Measurements from ENCODE around the gene BOD1L1. TPM values are rescaled to one million over a fixed set of nuclear protein-coding genes. Genes with fewer than 3 reads are reported as not detected.

The BOD1L1 gene
- polyA plus RNA-seq, 3 donors = 7.2 to 20.9 (median 13.4) TPM

DNA sequence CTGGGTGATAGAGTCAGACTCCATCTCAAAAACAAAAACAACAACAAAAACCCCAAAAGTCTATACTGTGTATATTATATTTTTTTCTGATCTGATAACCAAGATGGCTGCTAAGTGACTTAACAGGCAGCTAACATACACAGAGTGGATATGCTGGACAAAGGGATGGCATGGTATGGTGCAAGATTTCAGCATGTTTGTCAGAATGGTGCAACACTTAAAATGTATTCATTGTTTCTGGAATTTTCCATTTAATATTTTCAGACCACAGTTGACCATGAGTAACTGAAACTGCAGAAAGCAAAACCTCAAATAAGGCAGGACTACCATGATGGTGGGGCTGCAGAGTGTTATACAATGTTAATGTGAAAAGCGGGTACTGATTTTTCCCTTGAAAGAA, 6.1 kb upstream of the BOD1L1 start:
- 90 to 100% (median 90%) methylated on average over 1 of the region's 1 CpG for WGBS, 3 donors
- H3K27ac ChIP-seq (ENCODE audit: low read depth, low read length) = no peak overlapping the region

DNA sequence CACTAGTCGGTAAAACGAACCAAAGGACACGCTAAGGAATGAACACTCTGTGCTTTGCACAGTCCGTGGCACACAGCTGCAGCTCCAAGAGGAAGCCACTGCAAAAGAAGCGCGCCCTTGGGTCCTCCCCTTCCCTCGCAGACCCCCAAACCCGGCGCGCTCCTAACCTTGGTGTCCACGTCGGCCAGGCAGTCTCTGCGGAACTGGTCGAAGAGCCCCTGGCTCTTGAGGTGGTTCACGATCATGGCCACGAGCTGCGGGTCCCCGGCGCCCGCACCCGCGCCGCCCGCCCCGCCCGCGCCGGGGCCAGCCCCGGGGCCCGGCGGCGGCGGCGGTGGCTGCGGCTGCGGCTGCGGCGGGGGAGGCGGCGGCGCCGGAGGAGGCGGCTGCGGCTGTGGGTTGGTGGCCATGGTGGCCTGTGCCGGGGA, 333 bp downstream of the BOD1L1 start:
- WGBS, 3 donors = 0 to 1% (median 0%) methylated on average over 34 to 45 of the region's 45 CpGs
- H3K27ac ChIP-seq (ENCODE audit: low read depth, low read length) = peak overlapping the region; percentile 21

DNA sequence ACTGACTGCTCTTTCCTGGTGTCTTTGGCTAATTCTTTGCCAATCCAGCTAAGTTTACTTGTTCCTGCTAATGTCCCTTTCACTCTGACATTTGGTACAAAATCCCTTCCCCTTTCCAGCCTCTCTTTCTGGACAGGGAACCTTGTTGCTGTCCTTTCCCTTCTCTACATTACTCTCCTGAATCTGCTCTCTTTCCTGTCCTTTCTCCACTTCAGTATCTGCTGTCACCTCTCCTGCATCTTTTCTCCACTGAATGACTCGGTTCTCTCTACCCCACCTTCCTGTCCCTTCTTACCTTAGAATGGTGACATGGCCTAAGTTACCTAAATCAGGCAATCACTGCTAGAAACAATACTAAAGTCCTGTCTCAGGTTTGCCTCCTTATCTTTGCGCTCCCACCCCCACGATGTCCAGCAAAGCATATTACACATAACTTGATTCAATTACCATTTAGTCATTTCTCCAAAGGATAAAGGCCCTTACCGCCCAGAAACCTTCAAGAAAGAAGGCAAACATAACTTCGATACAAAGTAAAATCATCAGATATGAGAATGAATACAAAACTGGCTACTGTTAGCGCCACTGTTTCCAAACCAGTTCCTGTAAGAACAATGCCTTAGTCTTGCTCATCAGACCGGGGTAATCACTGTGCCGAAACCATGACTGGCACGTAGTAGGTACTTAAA, 890 bp downstream of the BOD1L1 start:
- H3K27ac ChIP-seq (ENCODE audit: low read depth, low read length) = no peak overlapping the region
- 2 to 4% (median 3%) methylated on average over 9 of the region's 9 CpGs for WGBS, 3 donors

GRCh38 chr4:13618212-13618806, 9.2 kb downstream of the BOD1L1 start:
- 85 to 90% (median 88%) methylated on average over 2 of the region's 2 CpGs for WGBS, 3 donors
- H3K27ac ChIP-seq (ENCODE audit: low read depth, low read length) = no peak overlapping the region

- no peak overlapping the region for H3K27ac ChIP-seq (ENCODE audit: low read depth, low read length)
- 66 to 96% (median 83%) methylated on average over 3 of the region's 3 CpGs for WGBS, 3 donors
These were observed 9.7 kb downstream of the BOD1L1 start for GRCh38 chr4:13617801-13618200.

GRCh38 chr4:13616597-13616996, 10.9 kb downstream of the BOD1L1 start:
- no peak overlapping the region for H3K27ac ChIP-seq (ENCODE audit: low read depth, low read length)
- WGBS, 3 donors = 95 to 98% (median 97%) methylated on average over 4 of the region's 4 CpGs

DNA sequence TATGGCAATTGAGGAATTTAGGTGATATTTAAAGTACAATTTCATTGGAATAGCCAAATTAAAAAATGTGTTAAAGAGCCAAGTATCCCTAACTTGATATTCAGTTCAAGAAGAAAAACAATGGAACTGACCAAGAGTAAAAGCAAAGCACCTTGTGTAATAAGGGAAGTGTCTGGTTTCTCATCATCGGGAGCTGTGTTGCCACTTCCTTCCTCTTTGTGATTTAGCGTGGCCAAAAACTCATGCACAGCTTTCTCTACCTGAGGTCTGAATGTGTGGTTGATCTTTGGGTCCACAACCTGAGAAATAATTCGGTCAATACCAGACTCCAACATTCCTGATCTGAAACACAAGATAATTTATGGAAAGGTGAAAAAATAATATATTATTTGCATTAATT, 12.4 kb downstream of the BOD1L1 start:
- 43 to 85% (median 52%) methylated on average over 3 of the region's 3 CpGs for WGBS, 3 donors
- no peak overlapping the region for H3K27ac ChIP-seq (ENCODE audit: low read depth, low read length)

DNA sequence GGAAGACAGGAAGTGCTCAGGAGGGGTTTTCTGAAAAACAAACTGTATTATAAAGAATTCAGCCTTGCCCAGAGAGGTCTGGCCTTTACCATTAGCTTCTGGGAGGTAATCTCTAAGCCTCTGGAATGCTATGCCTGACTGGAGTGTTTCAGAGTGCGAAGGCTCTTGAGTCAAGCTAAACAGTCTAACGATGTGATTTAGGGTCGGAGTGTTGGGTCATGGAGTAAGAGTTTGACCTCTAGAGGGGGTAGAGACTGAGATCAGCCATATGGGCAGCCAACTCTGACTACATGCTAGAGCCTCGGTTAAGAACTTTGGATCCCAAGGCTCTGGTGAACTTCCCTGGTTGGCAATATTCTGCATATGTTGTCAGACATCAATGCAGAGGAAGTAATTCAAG, 15.0 kb downstream of the BOD1L1 start:
- no peak overlapping the region for H3K27ac ChIP-seq (ENCODE audit: low read depth, low read length)
- 79 to 92% (median 85%) methylated on average over 4 of the region's 4 CpGs for WGBS, 3 donors

DNA sequence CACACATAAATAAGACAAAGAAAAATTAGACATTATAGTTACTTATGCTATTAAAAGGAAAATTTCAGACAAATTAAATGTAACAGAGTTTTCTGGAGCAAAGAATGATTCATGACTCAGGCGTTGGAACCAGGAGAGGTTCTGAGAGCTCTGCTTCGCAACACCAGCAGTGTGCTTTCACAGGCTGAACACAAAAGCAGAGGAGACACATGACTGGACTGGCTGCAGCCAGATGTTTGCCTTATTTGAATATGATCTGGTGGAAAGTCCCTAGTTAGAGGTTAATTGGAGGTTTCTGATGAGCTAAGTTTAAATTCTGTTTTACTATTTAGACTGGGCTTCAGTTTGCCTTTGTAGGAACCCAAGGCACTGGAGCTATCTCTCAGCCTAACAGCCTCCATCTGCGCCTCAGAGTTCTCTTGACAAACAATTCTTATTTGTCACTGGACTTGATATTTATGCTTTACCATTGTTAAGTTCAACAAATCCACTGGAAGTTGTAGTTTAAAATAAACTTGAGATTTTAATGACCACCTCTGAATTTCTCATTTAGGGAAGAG, 16.2 kb downstream of the BOD1L1 start:
- no peak overlapping the region for H3K27ac ChIP-seq (ENCODE audit: low read depth, low read length)
- 66 to 93% (median 76%) methylated on average over 3 of the region's 3 CpGs for WGBS, 3 donors

DNA sequence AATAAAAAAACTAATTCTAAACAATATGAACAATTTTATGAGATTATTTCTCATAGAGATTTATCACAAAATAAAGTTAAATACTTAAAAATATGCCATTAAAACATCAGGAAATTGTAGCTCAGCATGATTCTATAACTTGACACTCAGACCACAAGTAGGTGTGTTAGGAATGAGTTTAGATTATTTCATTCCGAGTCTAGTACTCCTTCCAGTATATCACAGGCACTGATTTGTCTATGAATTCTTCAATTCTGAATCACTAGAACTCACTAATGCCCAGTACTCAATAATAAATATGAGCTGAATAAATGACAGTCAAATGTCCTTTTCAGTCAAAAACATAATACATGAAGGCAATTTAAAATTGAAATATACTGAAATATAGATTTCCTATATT, 22.2 kb downstream of the BOD1L1 start:
- WGBS, 3 donors = 93 to 98% (median 94%) methylated on average over 1 of the region's 1 CpG
- H3K27ac ChIP-seq (ENCODE audit: low read depth, low read length) = no peak overlapping the region

DNA sequence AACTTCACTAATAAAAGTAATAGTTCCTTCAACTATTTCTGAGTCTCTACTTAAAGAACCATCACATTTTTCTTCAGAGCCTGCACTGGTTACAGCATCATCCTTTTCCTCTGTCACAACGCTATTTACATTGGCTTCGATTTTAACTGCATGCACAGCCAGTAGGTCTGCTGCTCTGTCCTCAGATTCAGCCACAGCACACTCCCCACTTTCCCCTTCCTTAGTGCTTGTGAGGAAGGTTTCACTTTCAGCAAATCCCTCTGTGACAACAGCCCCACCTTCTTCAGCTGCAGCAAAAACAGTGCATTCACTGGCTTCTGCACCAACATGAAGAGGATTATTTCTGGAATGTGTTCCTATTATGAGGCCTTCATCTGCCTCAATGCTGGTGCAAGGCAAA, 25.7 kb downstream of the BOD1L1 start:
- WGBS, 3 donors = 87 to 98% (median 94%) methylated on average over 2 of the region's 2 CpGs
- H3K27ac ChIP-seq (ENCODE audit: low read depth, low read length) = no peak overlapping the region

DNA sequence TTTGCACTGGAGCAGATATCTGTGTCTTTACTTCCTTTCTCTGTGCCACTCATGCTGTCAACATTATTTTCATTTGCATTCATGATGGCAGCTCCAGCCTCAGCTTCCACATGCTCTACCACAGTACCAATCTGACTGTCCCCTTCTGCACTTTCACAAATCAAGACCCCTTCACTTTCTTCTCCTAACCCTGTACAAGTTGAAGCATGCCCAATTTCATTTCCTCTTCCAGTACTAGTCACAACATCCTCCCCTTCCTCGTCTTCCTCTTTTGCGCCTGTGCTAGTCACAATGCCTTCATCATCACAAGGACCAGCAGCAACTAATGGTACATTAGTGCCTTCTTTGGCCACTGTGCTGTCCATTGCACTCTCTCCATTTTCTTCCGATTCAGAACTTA, 26.5 kb downstream of the BOD1L1 start:
- no peak overlapping the region for H3K27ac ChIP-seq (ENCODE audit: low read depth, low read length)
- WGBS, 3 donors = 77 to 90% (median 90%) methylated on average over 3 of the region's 3 CpGs

GRCh38 chr4:13599159-13599558, 28.4 kb downstream of the BOD1L1 start:
- 54 to 81% (median 78%) methylated on average over 5 of the region's 5 CpGs for WGBS, 3 donors
- no peak overlapping the region for H3K27ac ChIP-seq (ENCODE audit: low read depth, low read length)

- H3K27ac ChIP-seq (ENCODE audit: low read depth, low read length) = no peak overlapping the region
These were observed 29.9 kb downstream of the BOD1L1 start for GRCh38 chr4:13597604-13598003.

GRCh38 chr4:13597141-13597540, 30.4 kb downstream of the BOD1L1 start:
- H3K27ac ChIP-seq (ENCODE audit: low read depth, low read length) = no peak overlapping the region

GRCh38 chr4:13592220-13592619, 35.3 kb downstream of the BOD1L1 start:
- H3K27ac ChIP-seq (ENCODE audit: low read depth, low read length) = no peak overlapping the region
- 87 to 91% (median 91%) methylated on average over 4 of the region's 4 CpGs for WGBS, 3 donors

GRCh38 chr4:13590766-13591165, 36.8 kb downstream of the BOD1L1 start:
- no peak overlapping the region for H3K27ac ChIP-seq (ENCODE audit: low read depth, low read length)
- 63 to 91% (median 71%) methylated on average over 2 of the region's 2 CpGs for WGBS, 3 donors

- H3K27ac ChIP-seq (ENCODE audit: low read depth, low read length) = no peak overlapping the region
These were observed 38.6 kb downstream of the BOD1L1 start for GRCh38 chr4:13588954-13589353.

DNA sequence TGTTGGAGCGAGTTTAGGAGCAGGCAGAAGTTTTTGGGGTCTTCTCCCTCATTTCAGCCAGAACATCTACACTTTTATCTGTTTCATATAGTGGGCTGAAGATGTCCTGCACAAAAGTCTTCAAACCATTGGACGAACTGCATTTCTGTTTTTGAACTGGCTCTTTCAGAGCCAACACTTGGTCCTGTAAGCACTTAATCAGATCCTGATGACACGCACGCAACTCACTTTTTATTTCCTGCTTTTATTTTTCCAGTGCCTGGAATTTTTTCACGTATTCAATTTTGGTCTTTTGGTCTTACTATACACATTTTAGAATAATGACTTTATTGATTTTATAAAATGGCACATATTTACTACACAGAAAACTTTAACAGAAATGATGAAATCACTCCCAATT, 43.0 kb downstream of the BOD1L1 start:
- 90 to 97% (median 95%) methylated on average over 5 of the region's 5 CpGs for WGBS, 3 donors
- no peak overlapping the region for H3K27ac ChIP-seq (ENCODE audit: low read depth, low read length)

- no peak overlapping the region for H3K27ac ChIP-seq (ENCODE audit: low read depth, low read length)
- 78 to 93% (median 82%) methylated on average over 2 of the region's 2 CpGs for WGBS, 3 donors
These were observed 47.5 kb downstream of the BOD1L1 start for GRCh38 chr4:13580036-13580435.

All from adipose tissue (tissue), 3 donors.